ENCODE results near the gene BRAT1.

BRAT1 gene

GRCh38 chr7:2513702-2514101, 41.6 kb downstream of the BRAT1 start:
- no peaks in the 10 kb centered on the region for H3K9me3 ChIP-seq (ENCODE audit: control insufficient read depth, low read length)
- WGBS, 2 experiments (ENCODE audit: insufficient coverage in 2 of 2): 88 to 92% methylated on average over 6 to 7 of the region's 7 CpGs
- H3K27ac ChIP-seq (ENCODE audit: low read depth, low read length, severe bottlenecking): no peak overlapping the region
- no peak overlapping the region for H3K4me3 ChIP-seq (ENCODE audit: extremely low read depth, insufficient read depth, low read length, poor library complexity, severe bottlenecking)
- H3K36me3 ChIP-seq (ENCODE audit: control insufficient read depth, insufficient read depth, low read length): no peaks in the 10 kb centered on the region
- H3K4me1 ChIP-seq (ENCODE audit: control insufficient read depth, insufficient read depth, low read length, poor library complexity, severe bottlenecking): peaks cover 50% of the 10 kb centered on the region

DNA sequence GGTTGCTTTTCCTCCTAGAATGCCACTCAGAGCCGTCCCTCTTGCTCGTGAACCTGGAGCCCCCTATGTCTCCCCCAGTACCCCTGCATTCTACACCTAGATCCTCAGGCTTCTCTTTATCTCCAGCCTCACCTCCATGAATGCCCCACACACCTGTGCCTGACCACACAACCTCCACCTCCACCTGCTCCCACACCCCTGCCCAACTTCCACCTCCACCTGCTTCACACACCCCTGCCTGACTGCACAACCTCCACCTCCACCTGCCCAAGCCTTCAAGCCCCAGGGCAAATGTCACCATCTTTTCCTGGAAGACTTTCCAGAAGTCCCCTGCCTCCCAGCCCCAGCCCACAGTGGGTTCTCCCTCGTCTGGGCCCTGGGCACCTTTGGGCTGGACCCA, 42.6 kb downstream of the BRAT1 start:
- no peak overlapping the region for H3K4me3 ChIP-seq (ENCODE audit: extremely low read depth, insufficient read depth, low read length, poor library complexity, severe bottlenecking)
- H3K27ac ChIP-seq (ENCODE audit: low read depth, low read length, severe bottlenecking): no peak overlapping the region
- no peaks in the 10 kb centered on the region for H3K36me3 ChIP-seq (ENCODE audit: control insufficient read depth, insufficient read depth, low read length)
- 89 to 92% methylated on average over 3 of the region's 3 CpGs for WGBS, 2 experiments (ENCODE audit: insufficient coverage in 2 of 2)
- peaks cover 48% of the 10 kb centered on the region for H3K4me1 ChIP-seq (ENCODE audit: control insufficient read depth, insufficient read depth, low read length, poor library complexity, severe bottlenecking)
- H3K9me3 ChIP-seq (ENCODE audit: control insufficient read depth, low read length): no peaks in the 10 kb centered on the region

GRCh38 chr7:2512179-2512661, 43.1 kb downstream of the BRAT1 start:
- Histone ChIP-seq H3K4me3 (ENCODE audit: extremely low read depth, insufficient read depth, low read length, poor library complexity, severe bottlenecking) (no peak overlapping the region), H3K9me3 (ENCODE audit: control insufficient read depth, low read length) (no peaks in the 10 kb centered on the region), H3K4me1 (ENCODE audit: control insufficient read depth, insufficient read depth, low read length, poor library complexity, severe bottlenecking) (peaks cover 43% of the 10 kb centered on the region), H3K27ac (ENCODE audit: low read depth, low read length, severe bottlenecking) (no peak overlapping the region), H3K36me3 (ENCODE audit: control insufficient read depth, insufficient read depth, low read length) (no peaks in the 10 kb centered on the region)
- WGBS, 2 experiments (ENCODE audit: insufficient coverage in 2 of 2): 88% methylated on average over 8 to 9 of the region's 12 CpGs

- no peaks in the 10 kb centered on the region for H3K36me3 ChIP-seq (ENCODE audit: control insufficient read depth, insufficient read depth, low read length)
- 81 to 84% methylated on average over 14 to 18 of the region's 18 CpGs for WGBS, 2 experiments (ENCODE audit: insufficient coverage in 2 of 2)
- peaks cover 39% of the 10 kb centered on the region for H3K4me1 ChIP-seq (ENCODE audit: control insufficient read depth, insufficient read depth, low read length, poor library complexity, severe bottlenecking)
- H3K27ac ChIP-seq (ENCODE audit: low read depth, low read length, severe bottlenecking): no peak overlapping the region
- no peak overlapping the region for H3K4me3 ChIP-seq (ENCODE audit: extremely low read depth, insufficient read depth, low read length, poor library complexity, severe bottlenecking)
- no peaks in the 10 kb centered on the region for H3K9me3 ChIP-seq (ENCODE audit: control insufficient read depth, low read length)
These were observed 43.6 kb downstream of the BRAT1 start for GRCh38 chr7:2511769-2512168.

DNA sequence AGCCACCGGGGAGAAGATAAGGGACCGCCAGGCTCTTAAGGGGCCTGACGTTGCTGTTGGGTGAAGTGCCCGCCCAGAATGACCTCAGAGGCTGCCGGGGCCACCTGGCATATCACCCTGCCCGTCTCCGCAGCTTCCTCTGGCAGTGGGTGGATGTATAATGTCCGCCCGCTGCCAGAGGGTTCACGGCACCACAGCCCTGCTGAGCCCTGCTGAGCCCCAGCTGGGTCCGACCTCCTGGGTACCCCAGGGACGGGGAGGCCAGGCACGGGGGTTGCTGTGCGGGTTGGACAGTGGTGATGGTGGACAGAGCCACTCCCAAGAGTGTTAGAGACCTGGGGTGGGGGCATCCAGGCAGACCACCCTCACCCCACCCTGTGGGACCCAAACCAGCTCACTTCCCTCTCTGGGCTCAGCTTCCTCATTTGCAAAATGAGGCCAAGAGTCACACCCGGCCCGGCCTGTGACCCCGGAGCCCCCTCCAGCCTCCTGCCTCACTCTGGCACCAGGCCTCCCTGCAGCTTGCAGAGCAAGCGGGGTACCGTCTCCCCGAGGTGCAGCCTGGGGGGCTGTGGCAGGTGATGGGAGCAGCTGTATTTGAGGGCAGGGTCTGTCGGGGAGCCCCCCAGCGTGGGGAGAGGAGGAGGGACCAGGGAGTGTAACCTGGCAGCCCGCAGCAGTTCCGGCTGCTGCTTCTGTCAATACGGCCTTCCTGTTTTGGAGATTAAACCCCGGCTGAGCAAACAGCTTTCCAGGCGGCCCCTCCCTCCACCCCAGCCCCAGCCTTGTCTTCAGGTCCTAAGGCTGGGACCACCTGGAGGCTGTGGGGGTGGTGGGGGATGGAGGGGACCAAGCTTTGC, 44.2 kb downstream of the BRAT1 start:
- Histone ChIP-seq H3K9me3 (ENCODE audit: control insufficient read depth, low read length) (no peaks in the 10 kb centered on the region), H3K27ac (ENCODE audit: low read depth, low read length, severe bottlenecking) (no peak overlapping the region), H3K4me3 (ENCODE audit: extremely low read depth, insufficient read depth, low read length, poor library complexity, severe bottlenecking) (no peak overlapping the region), H3K4me1 (ENCODE audit: control insufficient read depth, insufficient read depth, low read length, poor library complexity, severe bottlenecking) (peaks cover 33% of the 10 kb centered on the region), H3K36me3 (ENCODE audit: control insufficient read depth, insufficient read depth, low read length) (no peaks in the 10 kb centered on the region)
- 74 to 83% methylated on average over 14 to 19 of the region's 27 CpGs for WGBS, 2 experiments (ENCODE audit: insufficient coverage in 2 of 2)

- Histone ChIP-seq H3K27ac (ENCODE audit: low read depth, low read length, severe bottlenecking) (no peak overlapping the region), H3K9me3 (ENCODE audit: control insufficient read depth, low read length) (no peaks in the 10 kb centered on the region), H3K4me1 (ENCODE audit: control insufficient read depth, insufficient read depth, low read length, poor library complexity, severe bottlenecking) (peaks cover 31% of the 10 kb centered on the region), H3K4me3 (ENCODE audit: extremely low read depth, insufficient read depth, low read length, poor library complexity, severe bottlenecking) (no peak overlapping the region), H3K36me3 (ENCODE audit: control insufficient read depth, insufficient read depth, low read length) (no peaks in the 10 kb centered on the region)
- 97% methylated on average over 11 to 13 of the region's 13 CpGs for WGBS, 2 experiments (ENCODE audit: insufficient coverage in 2 of 2)
These were observed 45.1 kb downstream of the BRAT1 start for GRCh38 chr7:2510130-2510776.

DNA sequence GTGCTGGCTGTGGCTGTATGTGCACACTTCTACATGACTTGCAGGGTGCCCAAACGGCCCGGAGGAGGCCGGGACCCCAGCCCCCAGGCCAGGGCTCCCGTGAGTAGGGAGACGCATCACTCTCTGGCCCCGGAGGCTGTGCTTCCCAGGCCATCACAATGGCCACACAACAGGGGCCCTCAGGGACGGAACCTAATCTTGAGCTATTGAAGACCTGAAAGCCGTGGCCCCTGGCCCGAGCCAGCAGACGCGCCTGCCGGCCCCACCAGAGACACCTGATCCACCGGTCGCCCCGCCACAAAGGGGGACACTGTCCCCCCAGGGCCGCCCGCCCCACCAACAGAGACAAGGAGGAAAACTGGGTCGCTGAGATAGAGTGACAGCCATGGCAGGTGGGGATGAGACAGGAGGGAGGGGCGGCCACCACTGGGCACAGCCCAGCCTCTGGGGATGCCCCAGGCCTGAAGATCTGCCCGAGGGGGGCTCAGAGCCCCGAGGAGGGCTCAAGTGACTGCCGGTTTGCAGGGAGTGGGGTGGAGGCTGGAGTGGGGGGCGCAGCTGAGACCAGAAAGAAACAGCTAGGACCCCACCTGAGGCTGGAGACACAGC, 45.9 kb downstream of the BRAT1 start:
- H3K27ac ChIP-seq (ENCODE audit: low read depth, low read length, severe bottlenecking): no peak overlapping the region
- peaks cover 31% of the 10 kb centered on the region for H3K4me1 ChIP-seq (ENCODE audit: control insufficient read depth, insufficient read depth, low read length, poor library complexity, severe bottlenecking)
- H3K9me3 ChIP-seq (ENCODE audit: control insufficient read depth, low read length): no peaks in the 10 kb centered on the region
- no peak overlapping the region for H3K4me3 ChIP-seq (ENCODE audit: extremely low read depth, insufficient read depth, low read length, poor library complexity, severe bottlenecking)
- no peaks in the 10 kb centered on the region for H3K36me3 ChIP-seq (ENCODE audit: control insufficient read depth, insufficient read depth, low read length)
- WGBS, 2 experiments (ENCODE audit: insufficient coverage in 2 of 2): 81 to 83% methylated on average over 18 to 22 of the region's 23 CpGs

GRCh38 chr7:2508327-2509215, 46.8 kb downstream of the BRAT1 start:
- Histone ChIP-seq H3K36me3 (ENCODE audit: control insufficient read depth, insufficient read depth, low read length) (no peaks in the 10 kb centered on the region), H3K4me3 (ENCODE audit: extremely low read depth, insufficient read depth, low read length, poor library complexity, severe bottlenecking) (no peak overlapping the region), H3K9me3 (ENCODE audit: control insufficient read depth, low read length) (no peaks in the 10 kb centered on the region), H3K27ac (ENCODE audit: low read depth, low read length, severe bottlenecking) (peak overlapping the region; percentile 49), H3K4me1 (ENCODE audit: control insufficient read depth, insufficient read depth, low read length, poor library complexity, severe bottlenecking) (peaks cover 31% of the 10 kb centered on the region)
- whole genome bisulfite sequencing, 2 experiments (ENCODE audit: insufficient coverage in 2 of 2): 86 to 87% methylated on average over 42 to 43 of the region's 43 CpGs

- H3K4me1 ChIP-seq (ENCODE audit: control insufficient read depth, insufficient read depth, low read length, poor library complexity, severe bottlenecking): peaks cover 31% of the 10 kb centered on the region
- no peak overlapping the region for H3K4me3 ChIP-seq (ENCODE audit: extremely low read depth, insufficient read depth, low read length, poor library complexity, severe bottlenecking)
- no peaks in the 10 kb centered on the region for H3K36me3 ChIP-seq (ENCODE audit: control insufficient read depth, insufficient read depth, low read length)
- 99 to 100% methylated on average over 4 to 5 of the region's 6 CpGs for WGBS, 2 experiments (ENCODE audit: insufficient coverage in 2 of 2)
- no peaks in the 10 kb centered on the region for H3K9me3 ChIP-seq (ENCODE audit: control insufficient read depth, low read length)
- no peak overlapping the region for H3K27ac ChIP-seq (ENCODE audit: low read depth, low read length, severe bottlenecking)
These were observed 47.4 kb downstream of the BRAT1 start for GRCh38 chr7:2507917-2508306.

All from mesodermal cell (in vitro differentiated cells).